HG02973 (cell line): ENCODE data around the gene DNAAF5.
"Not testable (repeated sequence)": the region's sequence is repeated elsewhere in the genome, so short reads cannot be mapped to it uniquely, and the experiment has no call there.

ENCODE experiments used
- ATAC-seq: cut with Tn5 transposase; IDR thresholded peaks from one replicate; pipeline ENCODE4 v1.9.1; 2021; ENCODE audit warnings: moderate library complexity; ENCODE audit not compliant: unreplicated experiment

Gene DNAAF5

GRCh38 chr7:745431-746154 is 19.1 kb downstream of the DNAAF5 start:
- ATAC-seq, result no peak

DNA sequence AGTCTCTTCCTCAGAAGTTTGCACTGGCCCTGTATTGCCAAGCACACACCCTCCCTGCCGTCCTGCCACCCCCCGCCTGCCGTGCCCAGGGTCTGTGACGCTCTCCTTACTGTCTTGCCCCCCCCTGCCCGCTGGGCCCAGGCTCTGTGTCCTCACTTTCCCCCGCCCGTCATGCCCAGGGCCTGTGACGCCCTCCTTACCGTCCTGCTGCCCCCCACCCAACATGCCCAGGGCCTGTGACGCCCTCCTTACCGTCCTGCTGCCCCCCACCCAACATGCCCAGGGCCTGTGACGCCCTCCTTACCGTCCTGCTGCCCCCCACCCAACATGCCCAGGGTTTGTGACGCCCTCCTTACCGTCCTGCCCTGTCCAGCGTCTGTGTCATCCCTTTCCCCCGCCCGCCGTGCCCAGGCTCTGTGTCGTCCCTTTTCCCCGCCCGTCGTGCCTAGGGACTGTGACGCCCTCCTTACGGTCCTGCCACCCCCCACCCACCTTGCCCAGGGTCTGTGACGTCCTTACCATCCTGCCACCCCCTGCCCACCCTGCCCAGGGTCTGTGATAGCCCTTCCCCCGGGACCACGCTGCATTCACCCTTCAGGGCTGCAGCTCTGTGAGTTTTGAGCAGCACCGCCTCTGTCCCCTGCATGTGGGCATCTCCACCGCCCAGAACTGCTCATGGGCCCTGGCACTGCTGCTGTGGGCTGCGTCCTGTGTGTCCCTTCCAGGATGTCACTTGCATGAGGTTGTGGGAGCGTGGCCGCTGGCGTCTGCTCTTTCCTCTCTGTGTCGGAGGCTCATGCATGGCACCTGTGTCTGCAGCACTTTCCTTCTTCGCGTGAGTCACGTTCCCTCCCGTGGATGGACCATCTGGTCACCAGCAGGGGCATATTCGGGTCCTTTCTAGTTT is 19.9 kb downstream of the DNAAF5 start:
- no peak for ATAC-seq

DNA sequence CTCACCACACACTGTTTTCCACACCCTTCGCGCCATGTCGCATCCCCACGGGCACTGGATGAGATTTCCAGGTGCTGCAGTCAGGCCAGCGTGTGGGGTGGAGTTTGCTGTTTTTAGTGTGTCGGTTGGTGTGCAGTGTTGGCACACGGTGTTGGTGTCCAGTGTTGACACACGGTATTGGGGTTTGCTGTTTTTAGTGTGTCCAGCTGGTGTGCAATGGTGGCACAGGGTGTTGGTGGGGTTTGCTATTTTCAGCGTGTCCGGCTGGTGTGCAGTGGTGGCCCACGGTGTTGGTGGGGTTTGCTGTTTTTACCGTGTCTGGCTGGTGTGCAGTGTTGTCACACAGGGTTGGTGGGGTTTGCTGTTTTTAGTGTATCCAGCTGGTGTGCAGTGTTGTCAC is 20.7 kb downstream of the DNAAF5 start:
- no peak for ATAC-seq

GRCh38 chr7:748446-748845 is 21.9 kb downstream of the DNAAF5 start:
- no peak for ATAC-seq

GRCh38 chr7:749140-749551 is 22.6 kb downstream of the DNAAF5 start:
- no peak for ATAC-seq

GRCh38 chr7:750111-750905 is 23.8 kb downstream of the DNAAF5 start:
- ATAC-seq, result no peak

DNA sequence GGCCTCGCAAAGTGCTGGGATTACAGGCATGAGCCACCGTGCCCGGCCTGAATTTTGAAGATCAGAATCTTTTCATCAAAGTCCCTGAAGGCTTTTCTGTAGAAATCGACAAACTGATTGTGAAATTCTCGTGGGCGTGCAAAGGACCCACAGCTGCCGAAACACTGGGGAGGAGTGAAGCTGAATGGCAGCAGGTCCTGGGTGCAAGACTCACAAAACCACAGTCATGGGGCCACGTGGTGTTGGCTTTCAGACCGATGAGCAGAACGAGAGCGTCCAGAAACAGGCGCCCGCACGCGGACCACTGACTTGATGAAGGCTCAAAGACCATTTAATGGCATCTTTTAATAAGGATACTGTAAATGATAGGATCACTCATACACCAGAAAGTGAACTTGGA is 25.3 kb downstream of the DNAAF5 start:
- ATAC-seq, result no peak

DNA sequence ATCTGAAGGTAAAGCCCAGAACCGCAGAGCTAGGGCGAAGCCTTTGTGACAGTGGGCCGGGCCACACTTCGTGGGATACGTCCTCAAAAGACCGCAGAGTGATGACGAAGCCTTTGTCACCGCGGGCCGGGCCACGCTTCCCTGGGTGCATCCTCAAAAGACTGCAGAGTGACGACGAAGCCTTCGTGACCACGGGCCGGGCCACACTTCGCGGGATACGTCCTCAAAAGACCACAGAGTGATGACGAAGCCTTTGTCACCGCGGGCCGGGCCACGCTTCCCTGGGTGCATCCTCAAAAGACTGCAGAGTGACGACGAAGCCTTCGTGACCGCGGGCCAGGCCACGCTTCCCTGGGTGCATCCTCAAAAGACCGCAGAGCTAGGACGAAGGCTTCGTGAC is 25.8 kb downstream of the DNAAF5 start:
- ATAC-seq, result not testable (repeated sequence)

DNA sequence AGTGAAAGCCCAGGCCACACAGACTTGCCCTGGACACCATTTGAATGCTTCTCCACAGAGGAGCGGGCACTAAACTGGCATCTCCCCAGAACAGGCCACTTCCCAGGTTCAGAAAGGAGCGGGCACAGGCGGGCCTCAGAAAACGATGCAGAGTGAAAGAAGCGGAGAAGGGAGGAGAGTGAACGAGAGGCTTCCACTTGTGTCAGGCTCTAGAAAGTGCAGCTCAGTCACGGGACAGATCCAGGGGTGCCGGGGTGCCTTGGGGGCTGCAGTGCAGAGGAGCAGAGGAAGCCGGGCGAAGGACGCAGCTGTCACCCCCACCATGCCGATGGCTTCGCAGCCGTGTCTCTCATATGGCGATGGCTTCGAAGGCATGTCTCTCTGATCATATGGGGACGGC is 26.7 kb downstream of the DNAAF5 start:
- no peak for ATAC-seq

GRCh38 chr7:754531-755412 is 28.3 kb downstream of the DNAAF5 start:
- no peak for ATAC-seq

DNA sequence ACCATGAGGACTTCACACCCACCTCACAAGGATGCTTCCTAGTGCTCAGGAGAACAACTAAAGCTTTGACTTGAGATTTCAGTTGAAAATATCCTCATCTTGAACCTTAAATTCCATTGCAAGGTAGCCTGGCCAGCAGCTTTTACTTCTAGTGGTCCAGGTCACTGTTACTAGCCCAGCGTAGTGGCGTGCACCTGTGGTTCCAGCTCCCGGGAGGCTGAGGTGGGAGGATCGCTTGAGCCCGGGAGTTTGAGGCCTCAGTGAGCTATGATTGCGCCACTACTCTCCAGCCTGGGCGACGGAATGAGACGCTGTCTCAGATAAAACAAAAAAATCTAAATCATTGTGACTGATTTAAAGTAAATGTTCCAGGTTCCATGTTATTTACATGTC is 28.9 kb downstream of the DNAAF5 start:
- ATAC-seq, result no peak

GRCh38 chr7:756231-756927 is 29.9 kb downstream of the DNAAF5 start:
- ATAC-seq, result no peak

GRCh38 chr7:756928-757560 is 30.5 kb downstream of the DNAAF5 start:
- ATAC-seq, result no peak

- ATAC-seq, result no peak
Measured at GRCh38 chr7:757741-758163, 31.3 kb downstream of the DNAAF5 start.

- ATAC-seq, result no peak
Measured at GRCh38 chr7:759569-759968, 33.1 kb downstream of the DNAAF5 start.

- ATAC-seq, result no peak
Measured at GRCh38 chr7:760006-760405, 33.5 kb downstream of the DNAAF5 start.

- no peak for ATAC-seq
Measured at GRCh38 chr7:761101-761500, 34.6 kb downstream of the DNAAF5 start.

DNA sequence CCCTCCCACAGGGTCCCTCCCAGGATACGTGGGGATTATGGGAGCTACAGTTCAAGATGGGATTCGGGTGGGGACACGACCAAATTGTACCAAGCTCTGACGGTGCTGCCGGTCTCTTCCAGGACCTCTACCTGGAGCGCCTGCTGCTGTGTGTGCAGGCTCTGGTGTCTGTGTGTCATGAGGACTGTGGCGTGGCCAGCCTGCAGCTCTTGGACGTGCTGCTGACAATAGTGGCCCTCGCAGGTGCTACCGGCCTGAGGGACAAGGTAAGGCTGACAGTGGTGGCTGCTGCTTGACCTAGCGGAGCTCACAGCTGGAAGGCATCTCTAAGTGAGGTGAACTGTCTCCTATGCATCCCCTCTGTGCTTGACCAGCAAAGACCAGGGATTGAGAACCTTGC is 35.1 kb downstream of the DNAAF5 start:
- no peak for ATAC-seq

GRCh38 chr7:762885-763284 is 36.4 kb downstream of the DNAAF5 start:
- no peak for ATAC-seq
